GM18858 (cell line): ENCODE results near the gene LCN6.
"Not testable (repeated sequence)": the region's sequence is repeated elsewhere in the genome, so short reads cannot be mapped to it uniquely, and the experiment has no call there.

ENCODE experiments used
- ATAC-seq: cut with Tn5 transposase; IDR thresholded peaks from one replicate; pipeline ENCODE4 v1.9.1; 2021; ENCODE audit not compliant: unreplicated experiment

LCN6 gene

GRCh38 chr9:136711751-136712689 lies 36.3 kb downstream of the LCN6 start, which contains the start of gene DIPK1B:
TSS of gene DIPK1B (plus strand) at chr9:136712572. CDS start at chr9:136712666, 94 bp downstream.
- no peak for ATAC-seq

GRCh38 chr9:136711219-136711648 lies 37.1 kb downstream of the LCN6 start:
- not testable (repeated sequence) for ATAC-seq

GRCh38 chr9:136710543-136710942 lies 37.8 kb downstream of the LCN6 start:
- ATAC-seq: no peak

- ATAC-seq: no peak
Observed at GRCh38 chr9:136709454-136710109, 38.7 kb downstream of the LCN6 start.

- no peak for ATAC-seq
Observed at GRCh38 chr9:136707849-136708517, 40.3 kb downstream of the LCN6 start.

GRCh38 chr9:136707011-136707410 lies 41.3 kb downstream of the LCN6 start:
- no peak for ATAC-seq

GRCh38 chr9:136705564-136705963 lies 42.8 kb downstream of the LCN6 start:
- ATAC-seq: no peak

- ATAC-seq: not testable (repeated sequence)
Observed at GRCh38 chr9:136704741-136705140, 43.6 kb downstream of the LCN6 start.

GRCh38 chr9:136703276-136703860 lies 45.0 kb downstream of the LCN6 start:
- no peak for ATAC-seq

GRCh38 chr9:136701668-136702053 lies 46.7 kb downstream of the LCN6 start:
- ATAC-seq: no peak

- no peak for ATAC-seq
Observed at GRCh38 chr9:136700959-136701667, 47.2 kb downstream of the LCN6 start.

- no peak for ATAC-seq
Observed at GRCh38 chr9:136700304-136700703, 48.0 kb downstream of the LCN6 start.

GRCh38 chr9:136698635-136699246 lies 49.6 kb downstream of the LCN6 start:
- ATAC-seq: no peak

- no peak for ATAC-seq
Observed at GRCh38 chr9:136697821-136698526, 50.4 kb downstream of the LCN6 start.

- ATAC-seq: no peak
Observed at GRCh38 chr9:136697146-136697820, 51.0 kb downstream of the LCN6 start.

- no peak for ATAC-seq
Observed at GRCh38 chr9:136696502-136696901, 51.8 kb downstream of the LCN6 start.

GRCh38 chr9:136695955-136696354 lies 52.4 kb downstream of the LCN6 start:
- no peak for ATAC-seq

GRCh38 chr9:136695435-136695895 lies 52.9 kb downstream of the LCN6 start:
- ATAC-seq: no peak

GRCh38 chr9:136694872-136695247 lies 53.5 kb downstream of the LCN6 start:
- no peak for ATAC-seq
